NCI-H774 (cell line): ENCODE results near the gene IMMP2L.
"Not testable (repeated sequence)": the region's sequence is repeated elsewhere in the genome, so short reads cannot be mapped to it uniquely, and the experiment has no call there.

Experiments used
- DNase-seq: peaks from one replicate; lab custom pipeline; 2025; lab: John Stamatoyannopoulos, UW

The IMMP2L gene

GRCh38 chr7:111561904-111562732, at the start of gene IMMP2L:
IMMP2L (minus strand) TSS chr7:111562492.
- DNase-seq: peak; percentile 86

- not testable (repeated sequence) for DNase-seq
These were observed 47.4 kb upstream of the IMMP2L start for GRCh38 chr7:111609483-111610254.

GRCh38 chr7:111607621-111608020, 45.3 kb upstream of the IMMP2L start:
- DNase-seq: no peak

- DNase-seq: no peak
These were observed 43.0 kb upstream of the IMMP2L start for GRCh38 chr7:111605246-111605645.

GRCh38 chr7:111600091-111600490, 37.8 kb upstream of the IMMP2L start:
- DNase-seq: no peak

- no peak for DNase-seq
These were observed 33.5 kb upstream of the IMMP2L start for GRCh38 chr7:111595780-111596179.

GRCh38 chr7:111594602-111595001, 32.3 kb upstream of the IMMP2L start:
- no peak for DNase-seq

GRCh38 chr7:111593343-111593742, 31.1 kb upstream of the IMMP2L start:
- no peak for DNase-seq

GRCh38 chr7:111588065-111588433, 25.8 kb upstream of the IMMP2L start:
- no peak for DNase-seq

GRCh38 chr7:111587410-111588064, 25.2 kb upstream of the IMMP2L start:
- no peak for DNase-seq

- DNase-seq: no peak
These were observed 24.6 kb upstream of the IMMP2L start for GRCh38 chr7:111586711-111587409.

GRCh38 chr7:111581784-111582488, 19.6 kb upstream of the IMMP2L start:
- not testable (repeated sequence) for DNase-seq

- not testable (repeated sequence) for DNase-seq
These were observed 18.9 kb upstream of the IMMP2L start for GRCh38 chr7:111581207-111581606.

- DNase-seq: no peak
These were observed 16.5 kb upstream of the IMMP2L start for GRCh38 chr7:111578754-111579153.

GRCh38 chr7:111571720-111572119, 9.4 kb upstream of the IMMP2L start:
- DNase-seq: no peak

GRCh38 chr7:111568870-111569462, 6.7 kb upstream of the IMMP2L start:
- DNase-seq: no peak

- no peak for DNase-seq
These were observed 6.1 kb upstream of the IMMP2L start for GRCh38 chr7:111568419-111568818.

GRCh38 chr7:111564078-111564477, 1.8 kb upstream of the IMMP2L start:
- DNase-seq: no peak

GRCh38 chr7:111561654-111561903, 713 bp downstream of the IMMP2L start:
- DNase-seq: no peak

GRCh38 chr7:111560773-111561653, 1.3 kb downstream of the IMMP2L start:
- no peak for DNase-seq
